Nephron (organoid): ENCODE measurements around the gene ATXN7L1.
"Not testable (repeated sequence)": the region's sequence is repeated elsewhere in the genome, so short reads cannot be mapped to it uniquely, and the experiment has no call there.

ENCODE experiments used
- H3K27ac Mint-ChIP-seq, 3 experiments: 2 replicates each; pipeline ENCODE4 v1.8.0; 2020; ENCODE audit warnings: mixed read lengths in 3 of 3, mild to moderate bottlenecking in 2 of 3, moderate library complexity in 1 of 3
- H3K27me3 Mint-ChIP-seq: 2 replicates; pipeline ENCODE4 v1.8.0; 2021; ENCODE audit warnings: low read depth, mild to moderate bottlenecking, moderate library complexity, mixed read lengths
- H3K36me3 Mint-ChIP-seq: 2 replicates; pipeline ENCODE4 v1.8.0; 2020; ENCODE audit warnings: low read depth, mixed read lengths
- H3K4me1 Mint-ChIP-seq: 2 replicates; pipeline ENCODE4 v1.8.0; 2020; ENCODE audit warnings: mixed read lengths
- H3K4me3 Mint-ChIP-seq, 3 experiments: 2 replicates each; pipeline ENCODE4 v1.8.0; 2020; ENCODE audit warnings: mild to moderate bottlenecking in 3 of 3, mixed read lengths in 3 of 3, moderate library complexity in 2 of 3
- H3K9me3 Mint-ChIP-seq: 2 replicates; pipeline ENCODE4 v1.8.0; 2020; ENCODE audit warnings: mixed read lengths
- TF ChIP-seq, protein P1 (sequence below), 3 experiments: fragments of 200-600 bp; sonication (generic); IDR thresholded peaks; one replicate each; pipeline ENCODE4 v1.5.0; 2021; ENCODE audit warnings: antibody characterized with exemption in 3 of 3; ENCODE audit not compliant: unreplicated experiment in 3 of 3

The ATXN7L1 gene

DNA sequence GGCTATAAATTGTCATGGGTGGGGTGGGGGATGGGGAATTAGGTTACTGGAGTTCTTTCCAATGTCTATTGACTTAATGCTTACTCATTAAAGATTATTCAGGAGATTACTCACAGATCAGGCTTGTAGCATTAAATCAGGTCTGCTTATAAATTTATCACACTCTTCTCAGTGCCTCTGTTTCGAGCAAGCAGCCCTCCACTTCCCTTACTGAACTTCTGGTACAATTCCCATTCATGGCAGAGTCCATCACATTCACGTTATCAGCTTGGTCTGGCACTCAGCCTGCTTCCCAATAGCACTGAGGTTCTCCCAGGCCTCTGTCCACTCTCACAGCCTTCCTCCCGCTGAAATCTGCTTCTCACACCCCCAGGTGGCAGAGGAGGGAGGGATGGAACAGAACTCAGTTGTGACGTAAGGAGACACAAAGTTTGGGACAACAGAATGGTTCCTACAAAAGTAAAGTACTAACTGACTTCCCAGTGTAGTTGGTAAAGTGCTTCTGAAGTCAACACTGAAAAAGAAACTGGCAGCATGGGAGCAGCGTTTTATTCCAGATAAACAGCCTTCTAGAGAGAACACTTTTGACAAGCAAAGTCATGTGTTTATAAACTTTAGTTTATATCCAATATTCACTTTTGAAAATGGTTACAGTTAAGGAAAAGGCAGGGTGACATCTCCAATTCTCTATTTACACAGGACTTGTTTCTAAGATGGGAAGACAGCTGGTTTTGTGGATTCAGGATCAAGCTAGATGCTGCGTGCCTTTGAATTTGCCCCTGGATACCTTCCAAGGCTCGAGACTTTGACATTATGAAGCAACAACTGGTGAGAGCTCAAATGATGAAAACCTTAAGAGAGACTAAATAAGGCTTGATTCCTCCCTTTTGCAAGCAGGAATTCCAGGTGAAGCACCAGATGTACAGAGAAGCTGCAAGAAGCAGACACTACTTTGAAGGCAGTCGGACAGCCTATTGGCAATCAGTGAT is 81.4 kb downstream of the ATXN7L1 start:
- peaks cover 24% of the 10 kb centered on the region for H3K36me3 Mint-ChIP-seq
- H3K27ac Mint-ChIP-seq = peak overlapping the region in 2 of 3 experiments; percentile 21 to 45
- TF ChIP-seq, protein P1, sequence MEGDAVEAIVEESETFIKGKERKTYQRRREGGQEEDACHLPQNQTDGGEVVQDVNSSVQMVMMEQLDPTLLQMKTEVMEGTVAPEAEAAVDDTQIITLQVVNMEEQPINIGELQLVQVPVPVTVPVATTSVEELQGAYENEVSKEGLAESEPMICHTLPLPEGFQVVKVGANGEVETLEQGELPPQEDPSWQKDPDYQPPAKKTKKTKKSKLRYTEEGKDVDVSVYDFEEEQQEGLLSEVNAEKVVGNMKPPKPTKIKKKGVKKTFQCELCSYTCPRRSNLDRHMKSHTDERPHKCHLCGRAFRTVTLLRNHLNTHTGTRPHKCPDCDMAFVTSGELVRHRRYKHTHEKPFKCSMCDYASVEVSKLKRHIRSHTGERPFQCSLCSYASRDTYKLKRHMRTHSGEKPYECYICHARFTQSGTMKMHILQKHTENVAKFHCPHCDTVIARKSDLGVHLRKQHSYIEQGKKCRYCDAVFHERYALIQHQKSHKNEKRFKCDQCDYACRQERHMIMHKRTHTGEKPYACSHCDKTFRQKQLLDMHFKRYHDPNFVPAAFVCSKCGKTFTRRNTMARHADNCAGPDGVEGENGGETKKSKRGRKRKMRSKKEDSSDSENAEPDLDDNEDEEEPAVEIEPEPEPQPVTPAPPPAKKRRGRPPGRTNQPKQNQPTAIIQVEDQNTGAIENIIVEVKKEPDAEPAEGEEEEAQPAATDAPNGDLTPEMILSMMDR (IDR thresholded peaks at IDR 0.05; ENCODE audit: unreplicated experiment in 3 of 3) = no peak
- no peak overlapping the region for H3K4me3 Mint-ChIP-seq
- H3K9me3 Mint-ChIP-seq = no peaks in the 10 kb centered on the region
- peaks cover 27% of the 10 kb centered on the region for H3K4me1 Mint-ChIP-seq
- H3K27me3 Mint-ChIP-seq = no peaks in the 10 kb centered on the region

DNA sequence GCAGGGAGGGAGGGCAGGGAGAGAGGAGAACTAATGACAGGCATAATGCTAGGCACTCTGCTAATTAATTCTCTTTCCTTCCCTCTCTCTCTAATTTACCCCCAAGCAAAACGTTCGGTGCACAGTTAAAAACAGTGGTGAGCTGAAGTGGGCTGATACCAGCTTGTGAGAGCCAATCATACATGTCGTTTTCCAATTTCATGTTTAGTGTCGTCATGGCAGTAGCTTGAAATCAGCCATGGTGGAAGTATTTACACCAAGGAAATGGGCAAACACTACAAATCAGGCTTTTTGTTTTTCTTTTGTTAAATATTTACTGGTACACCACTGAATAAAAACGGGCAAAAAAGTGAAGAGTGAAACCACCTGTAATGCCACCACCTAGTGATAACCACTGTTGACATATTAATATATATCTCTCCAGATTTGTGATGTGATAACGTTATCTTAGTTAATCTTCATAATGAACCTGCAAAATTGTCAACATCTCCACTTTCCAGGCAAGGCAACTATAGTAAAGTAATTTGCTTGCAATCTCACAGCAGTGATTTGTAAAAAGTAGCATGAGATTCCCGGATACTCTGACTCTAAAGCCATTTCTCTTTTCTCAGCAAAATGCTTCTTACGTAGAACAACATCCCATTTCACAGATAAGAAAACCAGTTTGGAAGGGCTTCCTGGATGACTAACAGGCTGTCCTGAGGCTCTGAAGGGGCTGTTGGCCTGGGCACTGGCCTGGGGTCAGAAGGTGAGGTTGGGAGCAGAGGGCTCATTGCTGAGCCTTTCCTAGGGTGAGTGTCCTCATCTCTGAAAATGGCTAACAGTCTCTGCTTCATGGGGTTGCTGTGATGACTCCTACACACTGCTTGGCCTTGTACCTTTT is 83.7 kb downstream of the ATXN7L1 start:
- Mint-ChIP-seq H3K9me3 (no peaks in the 10 kb centered on the region), H3K4me1 (peaks cover 27% of the 10 kb centered on the region), H3K4me3 (no peak overlapping the region), H3K27ac (no peak overlapping the region), H3K27me3 (no peaks in the 10 kb centered on the region), H3K36me3 (peaks cover 24% of the 10 kb centered on the region)
- TF ChIP-seq, protein P1 (IDR thresholded peaks at IDR 0.05; ENCODE audit: unreplicated experiment in 3 of 3) = no peak

DNA sequence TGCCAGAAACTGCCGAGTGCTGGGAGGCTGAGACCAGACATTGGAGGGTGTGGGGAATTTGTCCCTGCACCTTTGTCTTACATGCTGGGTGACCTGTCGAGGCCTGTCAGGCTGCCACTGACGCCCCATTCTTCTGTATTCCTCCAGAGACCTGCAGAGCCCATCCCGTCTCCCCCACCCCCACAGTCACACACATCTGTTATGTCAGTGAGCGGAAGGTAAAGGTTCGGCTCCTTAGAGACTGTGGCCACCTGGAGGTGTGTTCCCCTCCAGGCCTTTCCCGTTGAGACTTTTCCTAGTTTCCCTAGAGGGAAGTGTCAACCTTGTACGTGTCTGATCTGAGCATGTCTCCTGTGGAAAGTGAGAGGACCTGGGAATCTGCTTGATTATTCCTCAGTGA is 84.5 kb downstream of the ATXN7L1 start:
- H3K9me3 Mint-ChIP-seq = no peaks in the 10 kb centered on the region
- H3K4me1 Mint-ChIP-seq = peaks cover 23% of the 10 kb centered on the region
- H3K27me3 Mint-ChIP-seq = no peaks in the 10 kb centered on the region
- H3K4me3 Mint-ChIP-seq = no peak overlapping the region
- no peak overlapping the region for H3K27ac Mint-ChIP-seq
- peaks cover 24% of the 10 kb centered on the region for H3K36me3 Mint-ChIP-seq
- TF ChIP-seq, protein P1 (IDR thresholded peaks at IDR 0.05; ENCODE audit: unreplicated experiment in 3 of 3) = no peak

DNA sequence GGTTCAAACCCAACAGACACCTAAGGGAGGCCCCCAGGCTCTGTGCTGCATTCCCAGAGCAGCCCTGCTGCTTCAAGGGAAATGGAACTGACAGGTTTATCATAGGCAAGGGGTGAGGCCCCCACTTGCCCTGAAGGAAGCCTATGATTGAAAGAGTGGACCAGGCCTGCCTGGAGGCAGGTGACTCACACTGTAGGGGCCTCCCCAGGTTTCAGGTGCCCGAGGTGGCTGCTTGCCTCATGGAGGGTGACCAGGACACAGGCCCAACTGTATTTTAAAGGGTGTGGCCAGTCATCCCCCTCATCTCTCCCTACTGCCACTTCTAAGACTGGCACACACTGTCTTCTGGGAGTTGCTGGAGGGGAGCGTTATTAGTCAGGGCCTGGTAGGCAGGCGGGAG is 85.4 kb downstream of the ATXN7L1 start:
- no peaks in the 10 kb centered on the region for H3K9me3 Mint-ChIP-seq
- H3K27ac Mint-ChIP-seq = no peak overlapping the region
- H3K36me3 Mint-ChIP-seq = peaks cover 17% of the 10 kb centered on the region
- TF ChIP-seq, protein P1 (IDR thresholded peaks at IDR 0.05; ENCODE audit: unreplicated experiment in 3 of 3) = no peak
- no peaks in the 10 kb centered on the region for H3K27me3 Mint-ChIP-seq
- peaks cover 17% of the 10 kb centered on the region for H3K4me1 Mint-ChIP-seq
- H3K4me3 Mint-ChIP-seq = no peak overlapping the region

DNA sequence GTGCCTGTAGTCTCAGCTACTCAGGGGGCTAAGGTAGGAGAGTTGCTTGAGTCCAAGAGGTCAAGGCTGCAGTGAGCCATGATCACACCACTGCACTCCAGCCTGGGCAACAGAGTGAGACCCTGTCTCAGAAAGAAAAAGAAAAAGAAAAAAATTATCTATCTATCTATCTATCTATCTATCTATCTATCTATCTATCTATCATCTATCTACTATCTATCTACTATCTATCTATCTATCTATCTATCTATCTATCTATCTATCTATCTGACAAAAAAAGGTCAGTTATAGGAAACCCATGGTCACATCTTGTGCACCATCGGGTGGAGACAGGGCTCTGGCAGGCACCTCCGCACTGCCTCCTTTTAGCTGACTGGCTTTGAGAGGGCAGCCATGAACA is 85.9 kb downstream of the ATXN7L1 start:
- Mint-ChIP-seq H3K36me3 (peaks cover 16% of the 10 kb centered on the region), H3K4me1 (peaks cover 14% of the 10 kb centered on the region)
- not testable (repeated sequence) for H3K27me3 Mint-ChIP-seq, H3K9me3 Mint-ChIP-seq, H3K4me3 Mint-ChIP-seq, H3K27ac Mint-ChIP-seq

DNA sequence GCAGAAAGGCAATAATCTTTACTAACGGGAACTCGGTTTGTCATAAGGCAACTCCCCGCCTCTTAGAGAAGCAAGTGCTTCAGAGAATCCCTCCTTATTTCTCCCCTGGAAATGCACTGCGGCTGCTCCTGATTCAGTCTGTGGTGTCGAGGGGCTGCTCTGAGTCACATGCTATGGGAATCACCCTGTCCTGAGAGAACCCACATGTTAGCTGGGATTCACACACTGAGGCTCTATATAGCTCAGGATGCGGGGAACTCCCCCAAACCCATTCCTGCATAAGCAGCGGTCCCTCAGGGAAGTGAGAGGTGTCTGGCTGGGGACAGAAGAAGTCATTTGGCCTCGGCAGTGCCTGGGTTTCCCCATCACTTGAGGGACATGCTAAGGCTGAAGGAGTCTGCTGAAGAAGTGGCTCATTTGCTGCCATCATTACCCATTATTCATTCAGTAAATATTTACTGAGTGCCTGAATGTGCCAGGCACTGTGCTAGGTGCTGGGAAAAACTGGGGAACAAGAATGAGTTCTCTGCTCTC is 87.5 kb downstream of the ATXN7L1 start:
- Mint-ChIP-seq H3K27ac (no peak overlapping the region), H3K9me3 (no peaks in the 10 kb centered on the region), H3K27me3 (peaks cover 5% of the 10 kb centered on the region), H3K4me1 (peaks cover 5% of the 10 kb centered on the region), H3K4me3 (no peak overlapping the region), H3K36me3 (peaks cover 17% of the 10 kb centered on the region)
- TF ChIP-seq, protein P1 (IDR thresholded peaks at IDR 0.05; ENCODE audit: unreplicated experiment in 3 of 3) = no peak
